ENCODE measurements around the gene RGS14.
"Not testable (repeated sequence)": the region's sequence is repeated elsewhere in the genome, so short reads cannot be mapped to it uniquely, and the experiment has no call there.

Gene RGS14

DNA sequence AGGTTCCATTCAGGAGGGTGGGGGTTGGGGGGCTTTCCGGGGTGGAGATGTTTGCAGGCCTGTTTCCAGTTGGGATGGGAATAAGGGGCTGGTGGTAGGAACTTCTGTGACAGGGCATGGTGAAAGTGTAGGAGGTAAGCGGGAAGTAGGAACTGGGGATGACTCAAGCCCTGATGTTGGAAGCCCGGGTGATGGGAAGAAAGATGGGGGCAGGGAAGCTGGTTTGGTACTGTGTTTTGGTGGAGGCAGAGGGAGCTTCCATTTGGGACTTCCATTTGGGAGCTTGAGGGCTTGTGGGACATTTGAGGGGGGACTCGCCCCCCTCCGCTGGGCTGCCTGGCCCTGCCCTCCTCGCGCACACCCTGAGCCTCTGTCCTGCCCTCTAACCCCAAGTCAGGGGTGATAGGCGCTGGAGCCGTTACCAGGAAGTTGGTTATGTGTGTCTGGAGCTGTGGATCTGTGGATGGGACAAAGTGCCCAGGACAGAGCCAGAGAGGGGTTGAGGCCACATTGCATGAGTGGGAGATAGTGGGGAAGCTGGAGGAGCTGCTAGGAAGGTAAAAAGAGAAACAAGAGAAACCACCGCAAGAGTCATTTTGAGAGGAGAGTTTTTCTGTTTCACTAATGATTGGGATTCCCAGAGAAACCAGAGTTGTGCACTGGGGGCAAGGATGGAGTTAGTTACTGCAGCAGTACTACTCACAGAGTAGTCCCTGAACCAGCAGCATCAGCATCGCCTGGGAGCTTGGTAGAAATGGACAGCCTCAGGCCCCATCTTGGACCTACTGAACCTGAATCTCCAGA lies 6.6 kb downstream of the RGS14 start:
- no peak for DNase-seq

DNA sequence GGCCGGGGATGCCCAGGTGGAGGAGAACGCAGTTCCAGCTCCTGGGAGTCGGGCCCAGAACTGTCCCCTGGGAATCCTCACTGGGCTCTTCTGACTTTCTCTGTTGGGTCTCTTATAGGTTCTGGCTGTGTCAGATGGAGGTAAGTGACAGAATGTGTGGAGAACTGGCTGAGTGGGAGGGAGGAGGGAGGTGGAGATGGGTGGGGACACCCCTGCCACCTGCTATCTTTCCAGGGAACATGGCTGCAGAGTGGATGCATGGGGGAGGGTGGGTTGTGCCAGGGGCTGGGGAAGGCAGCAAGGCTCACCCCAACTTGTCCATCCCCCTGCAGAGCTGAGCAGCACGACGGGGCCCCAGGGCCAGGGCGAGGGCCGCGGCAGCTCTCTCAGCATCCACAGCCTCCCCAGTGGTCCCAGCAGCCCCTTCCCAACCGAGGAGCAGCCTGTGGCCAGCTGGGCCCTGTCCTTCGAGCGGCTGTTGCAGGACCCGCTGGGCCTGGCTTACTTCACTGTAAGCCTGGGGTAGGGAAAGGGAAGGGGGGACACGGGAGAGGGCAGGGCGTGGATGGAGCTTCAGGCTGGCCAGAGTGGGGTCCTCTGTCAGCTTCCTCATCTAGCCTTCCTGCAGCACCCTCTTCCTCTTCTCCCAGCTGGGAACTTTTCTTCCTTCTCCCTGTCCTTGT lies 8.3 kb downstream of the RGS14 start:
- no peak for DNase-seq

DNA sequence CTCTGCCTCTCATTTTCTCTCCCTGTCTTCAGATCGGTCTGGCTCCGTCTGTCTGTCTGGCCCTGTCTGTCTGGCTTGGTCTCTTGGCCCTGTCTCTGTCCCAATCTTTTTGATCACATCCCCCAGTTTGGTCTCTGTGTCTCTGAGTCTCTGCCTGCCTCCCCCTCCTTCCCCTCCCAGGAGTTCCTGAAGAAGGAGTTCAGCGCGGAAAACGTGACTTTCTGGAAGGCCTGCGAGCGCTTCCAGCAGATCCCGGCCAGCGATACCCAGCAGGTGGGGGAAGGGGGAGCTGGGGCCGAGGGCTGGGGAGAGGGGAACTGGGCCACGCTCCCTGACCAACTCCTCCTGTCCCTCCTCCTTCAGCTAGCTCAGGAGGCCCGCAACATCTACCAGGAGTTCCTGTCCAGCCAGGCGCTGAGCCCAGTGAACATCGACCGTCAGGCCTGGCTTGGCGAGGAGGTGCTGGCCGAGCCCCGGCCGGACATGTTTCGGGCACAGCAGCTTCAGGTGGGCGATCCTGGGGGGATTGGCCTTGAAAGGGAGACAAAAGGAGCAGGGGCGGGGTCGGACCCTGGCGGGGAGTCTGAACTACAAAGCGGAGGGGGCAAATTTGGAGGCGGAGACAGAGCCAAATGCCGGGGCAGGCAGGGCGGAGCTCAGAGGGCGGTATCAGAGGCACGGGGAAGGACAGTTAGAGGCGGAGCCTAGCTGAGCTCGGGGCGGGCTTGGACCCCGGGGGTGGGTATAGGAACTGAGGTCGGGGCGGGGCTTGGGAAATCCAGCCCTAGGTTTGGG lies 9.0 kb downstream of the RGS14 start:
- DNase-seq, result peak in 6 of 56 donors; percentile 29 to 79 (median 30)

DNA sequence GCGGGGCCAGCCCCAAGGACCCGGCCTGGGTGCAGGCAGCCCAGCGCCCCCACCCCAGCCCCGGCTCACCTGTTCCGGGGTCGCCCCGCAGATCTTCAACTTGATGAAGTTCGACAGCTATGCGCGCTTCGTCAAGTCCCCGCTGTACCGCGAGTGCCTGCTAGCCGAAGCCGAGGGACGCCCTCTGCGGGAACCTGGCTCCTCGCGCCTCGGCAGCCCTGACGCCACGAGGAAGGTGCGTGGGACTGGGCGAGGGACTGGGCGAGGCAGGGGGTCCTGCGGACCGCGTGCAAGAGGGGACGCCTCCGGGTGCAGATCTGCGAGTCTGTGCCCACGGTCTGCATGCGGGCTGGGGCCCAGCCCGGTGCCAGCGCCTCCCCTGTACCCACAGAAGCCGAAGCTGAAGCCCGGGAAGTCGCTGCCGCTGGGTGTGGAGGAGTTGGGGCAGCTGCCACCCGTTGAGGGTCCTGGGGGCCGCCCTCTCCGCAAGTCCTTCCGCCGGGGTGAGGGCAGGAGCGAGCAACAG lies 9.7 kb downstream of the RGS14 start:
- DNase-seq, result no peak

DNA sequence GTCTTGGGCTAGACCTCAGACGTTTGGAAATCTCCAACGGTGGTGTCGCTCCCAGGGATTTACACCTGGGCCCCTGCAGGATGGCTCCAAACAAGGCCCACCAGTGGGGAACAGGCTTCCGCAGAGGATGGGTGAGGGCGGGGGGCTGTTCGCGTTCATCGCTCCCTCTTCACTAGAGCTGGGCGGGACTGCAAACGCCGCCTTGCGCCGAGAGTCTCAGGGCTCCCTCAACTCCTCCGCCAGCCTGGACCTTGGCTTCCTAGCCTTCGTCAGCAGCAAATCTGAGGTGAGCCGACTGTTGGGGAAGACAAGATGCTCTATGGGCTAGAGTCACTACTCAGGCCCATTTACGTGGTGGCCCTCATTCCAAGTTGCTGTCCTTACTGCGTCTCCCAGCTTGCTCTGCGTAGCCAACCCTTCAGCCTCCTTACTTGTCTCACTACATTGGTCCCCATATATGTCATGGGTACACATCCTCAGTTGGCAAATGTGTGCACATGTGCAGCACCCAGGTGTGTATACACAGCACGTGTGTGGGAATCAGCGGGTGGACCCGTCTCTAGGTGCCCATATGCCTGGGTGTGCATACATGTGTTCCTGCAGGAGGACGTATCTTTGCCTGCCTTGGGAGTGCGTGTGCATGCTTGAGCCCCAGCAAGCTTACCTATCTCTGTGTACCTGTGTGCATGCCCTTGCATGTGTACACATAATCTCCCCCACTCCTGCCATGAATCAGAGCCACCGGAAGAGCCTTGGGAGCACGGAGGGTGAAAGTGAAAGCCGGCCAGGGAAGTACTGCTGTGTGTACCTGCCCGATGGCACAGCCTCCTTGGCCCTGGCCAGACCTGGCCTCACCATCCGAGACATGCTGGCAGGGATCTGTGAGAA lies 10.5 kb downstream of the RGS14 start:
- DNase-seq, result no peak

DNA sequence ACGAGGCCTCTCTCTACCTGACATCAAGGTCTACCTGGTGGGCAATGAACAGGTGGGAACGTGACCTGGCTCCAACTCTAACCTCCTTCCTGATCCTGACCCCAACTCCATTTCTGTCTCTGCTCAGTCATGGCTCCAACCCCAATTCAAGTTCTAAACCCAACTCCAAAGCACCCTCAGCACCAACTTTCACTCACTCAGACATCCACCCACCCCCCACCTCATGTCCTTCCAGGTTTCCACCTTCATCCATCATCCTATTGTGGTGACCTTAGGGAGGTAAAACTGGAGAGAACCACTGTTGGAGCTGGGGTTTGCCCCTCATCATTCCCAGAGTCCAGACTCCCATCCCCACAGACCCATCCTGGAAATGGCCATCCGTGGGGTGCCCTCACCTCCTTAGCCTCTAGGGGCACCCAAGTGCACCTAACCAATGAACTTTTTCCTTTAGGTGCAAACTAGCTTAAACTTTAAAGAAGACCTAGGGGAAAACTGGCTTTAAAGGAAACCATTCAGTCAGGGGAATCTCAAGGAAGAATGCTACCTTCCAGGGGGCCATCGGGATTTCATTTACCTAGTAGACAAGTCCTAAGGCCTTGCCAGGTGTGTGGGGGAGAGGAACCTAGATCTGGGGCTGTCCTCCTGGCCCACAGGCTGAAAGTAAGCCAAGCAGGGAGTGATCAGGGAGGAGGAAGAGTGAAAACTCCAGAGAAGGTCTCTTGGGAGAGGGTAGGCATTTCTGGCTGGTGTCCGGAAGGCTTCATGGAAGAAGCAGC lies 11.3 kb downstream of the RGS14 start:
- no peak for DNase-seq

DNA sequence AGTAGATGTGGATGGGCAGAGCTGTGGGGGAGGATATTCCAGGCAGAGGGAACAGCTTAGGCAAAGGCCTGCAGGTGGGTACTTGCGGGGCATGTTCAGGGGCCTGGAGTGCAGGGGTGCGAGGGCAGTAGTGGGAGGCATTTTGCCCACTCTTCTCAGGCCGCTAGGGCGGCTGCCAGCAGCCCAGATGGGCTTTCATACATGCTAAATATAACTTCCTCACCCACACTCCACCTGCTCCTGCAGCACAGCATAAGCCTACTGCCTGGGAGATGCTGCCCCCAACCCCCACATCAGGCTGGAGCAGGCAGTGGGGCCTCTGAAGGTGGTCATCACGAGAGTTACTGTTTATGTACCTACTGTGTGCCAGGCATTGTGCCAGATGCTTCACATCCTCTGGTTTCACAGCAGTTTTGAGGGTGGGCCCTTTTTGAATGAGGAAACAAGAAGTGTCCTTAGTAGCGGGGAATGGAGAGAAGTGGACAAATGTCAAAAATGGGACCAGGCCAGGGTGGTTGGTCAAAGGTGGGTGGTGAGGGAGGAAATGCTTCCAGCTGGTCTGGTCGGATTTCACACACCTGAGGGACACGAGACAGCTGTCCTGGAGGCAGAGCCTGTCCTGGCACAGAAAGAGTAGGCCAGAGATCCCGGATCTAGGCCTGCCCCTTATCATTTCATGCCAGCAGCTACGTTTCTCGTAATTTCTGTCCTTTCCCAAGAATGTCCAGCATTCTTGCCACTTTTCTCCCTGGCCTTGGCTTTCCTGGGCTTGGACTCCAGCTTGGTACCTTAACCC lies 12.1 kb downstream of the RGS14 start:
- peak in 3 of 56 donors; percentile 15 to 23 (median 19) for DNase-seq

DNA sequence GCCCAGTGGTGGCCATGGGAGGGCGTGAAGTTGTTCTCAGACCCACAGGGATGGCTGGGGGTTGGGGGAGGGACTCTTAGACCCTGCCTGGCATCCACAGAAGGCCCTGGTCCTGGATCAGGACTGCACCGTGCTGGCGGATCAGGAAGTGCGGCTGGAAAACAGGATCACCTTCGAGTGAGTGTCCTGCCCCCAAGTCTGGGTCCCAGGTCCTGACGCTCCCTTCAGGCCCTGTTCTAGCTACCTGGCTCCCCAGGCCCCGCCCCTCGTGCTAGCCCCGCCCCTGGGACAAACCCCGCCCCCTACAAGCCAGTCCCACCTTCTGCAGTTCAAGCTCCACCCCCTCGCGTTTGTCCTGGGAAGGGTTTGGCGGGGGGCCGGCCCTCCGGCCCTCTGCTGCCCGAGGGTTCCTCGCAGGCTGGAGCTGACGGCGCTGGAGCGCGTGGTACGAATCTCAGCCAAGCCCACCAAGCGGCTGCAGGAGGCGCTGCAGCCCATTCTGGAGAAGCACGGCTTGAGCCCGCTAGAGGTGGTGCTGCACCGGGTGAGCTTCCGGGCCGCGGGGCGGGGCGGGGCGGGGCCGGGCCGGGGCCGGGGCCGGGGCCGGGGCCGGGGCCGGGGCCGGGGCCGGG lies 12.9 kb downstream of the RGS14 start:
- DNase-seq, result peak in 24 of 56 donors; percentile 11 to 67 (median 40)

DNA sequence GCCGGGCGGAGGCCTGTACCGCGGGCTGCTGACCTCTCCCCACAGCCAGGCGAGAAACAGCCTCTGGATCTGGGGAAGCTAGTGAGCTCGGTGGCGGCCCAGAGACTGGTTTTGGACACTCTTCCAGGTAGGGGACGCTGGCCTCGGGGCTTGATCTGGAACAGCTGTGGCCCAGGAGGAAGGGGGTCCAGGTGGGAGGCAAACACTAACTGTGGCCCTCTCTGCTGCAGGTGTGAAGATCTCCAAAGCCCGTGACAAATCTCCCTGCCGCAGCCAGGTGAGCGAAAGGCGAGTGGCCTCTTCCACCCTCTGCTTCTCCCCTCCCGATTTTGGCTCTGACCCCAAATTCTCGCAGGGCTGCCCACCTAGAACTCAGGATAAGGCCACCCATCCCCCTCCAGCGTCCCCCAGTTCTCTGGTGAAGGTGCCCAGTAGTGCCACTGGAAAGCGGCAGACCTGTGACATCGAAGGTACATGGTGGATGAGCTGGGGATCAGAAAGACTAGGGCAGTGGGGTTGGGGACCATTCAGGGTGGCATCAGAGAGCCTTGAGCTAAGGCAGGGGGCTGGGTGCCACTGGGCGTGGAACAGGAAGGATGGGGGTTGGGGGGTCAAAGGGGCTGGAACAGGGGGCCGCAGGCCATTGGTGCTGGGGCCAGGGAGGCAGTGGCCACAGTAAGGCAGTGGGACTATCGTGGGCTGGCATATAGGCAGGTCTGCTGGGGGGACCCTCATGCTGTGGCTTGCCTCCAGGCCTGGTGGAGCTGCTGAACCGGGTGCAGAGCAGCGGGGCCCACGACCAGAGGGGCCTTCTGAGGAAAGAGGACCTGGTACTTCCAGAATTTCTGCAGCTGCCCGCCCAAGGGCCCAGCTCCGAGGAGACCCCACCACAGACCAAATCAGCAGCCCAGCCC lies 13.7 kb downstream of the RGS14 start:
- DNase-seq, result no peak

DNA sequence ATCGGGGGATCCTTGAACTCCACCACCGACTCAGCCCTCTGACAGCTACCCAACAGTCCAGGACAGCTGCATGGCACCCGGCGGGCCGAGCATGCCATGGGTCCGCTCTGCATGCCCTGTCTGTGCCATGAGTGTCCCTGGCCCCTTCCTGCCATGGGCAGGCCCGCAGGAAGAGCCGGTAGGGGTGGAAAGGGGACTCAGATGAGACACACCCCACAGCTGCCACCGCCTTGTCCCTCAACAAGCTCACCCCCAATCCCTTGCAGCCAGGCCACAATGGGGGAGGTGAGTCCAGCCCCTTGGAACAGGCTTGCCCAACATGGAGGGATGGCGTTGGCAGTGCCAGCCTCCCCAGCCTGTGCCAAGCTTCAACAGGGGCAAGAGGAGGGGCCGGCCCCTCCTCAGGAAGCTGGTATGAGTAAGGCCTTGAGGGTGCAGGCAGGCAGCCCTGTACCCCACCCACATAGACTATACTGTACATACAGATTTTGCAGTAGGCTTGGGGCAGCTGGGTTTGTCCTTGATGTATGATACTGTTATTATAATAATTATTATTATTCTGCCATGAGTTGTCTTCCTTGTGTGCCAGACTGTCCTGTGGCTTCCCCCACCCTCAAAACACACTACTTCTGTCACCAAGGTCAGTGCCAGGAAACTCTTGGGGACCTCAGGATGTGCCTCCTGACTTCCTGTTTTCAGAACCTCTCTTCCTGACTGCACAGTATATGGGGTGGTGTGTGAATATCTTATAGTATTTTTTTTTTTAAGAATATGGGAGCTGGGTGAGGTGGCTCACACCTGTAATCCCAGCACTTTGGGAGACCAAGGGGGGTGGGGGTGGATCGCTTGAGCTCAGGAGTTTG lies 14.5 kb downstream of the RGS14 start:
- DNase-seq, result no peak

DNA sequence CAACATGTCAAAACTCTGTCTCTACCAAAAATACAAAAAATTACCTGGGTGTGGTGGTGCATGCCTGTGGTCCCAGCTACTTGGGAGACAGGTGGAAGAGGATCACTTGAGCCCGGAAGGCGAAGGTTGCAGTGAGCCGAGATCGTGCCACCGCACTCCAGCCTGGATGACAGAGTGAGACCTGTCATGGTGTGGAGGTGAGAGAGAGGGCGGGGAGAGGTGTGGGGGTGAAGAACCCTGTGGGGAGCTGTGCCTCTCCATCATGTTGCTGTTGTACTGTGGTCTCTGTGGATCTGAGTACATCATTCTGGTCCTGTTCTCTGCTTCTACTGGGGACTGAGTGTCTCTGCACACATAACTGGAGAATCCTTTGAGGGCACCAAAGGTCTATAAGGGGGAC lies 15.2 kb downstream of the RGS14 start:
- DNase-seq, result no peak

DNA sequence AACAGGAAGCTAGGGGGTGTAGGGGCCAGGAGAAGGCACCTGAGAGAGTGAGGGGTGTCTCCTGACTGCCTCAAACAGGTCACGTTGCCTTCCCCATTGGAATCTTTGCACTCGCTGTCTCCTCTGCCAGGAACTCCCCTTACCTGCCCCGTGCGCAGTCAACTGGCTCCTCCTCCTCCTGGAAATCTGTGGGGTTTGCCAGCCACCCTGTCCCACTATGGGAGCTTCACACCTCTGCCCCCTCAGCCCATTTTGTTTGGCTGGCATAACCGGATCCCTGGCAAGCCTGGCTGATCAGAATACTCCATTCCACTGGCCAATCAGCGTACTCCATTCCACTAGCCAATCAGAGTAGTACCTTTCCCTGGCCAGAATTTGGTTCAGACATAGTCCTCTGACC lies 16.1 kb downstream of the RGS14 start:
- no peak for DNase-seq

DNA sequence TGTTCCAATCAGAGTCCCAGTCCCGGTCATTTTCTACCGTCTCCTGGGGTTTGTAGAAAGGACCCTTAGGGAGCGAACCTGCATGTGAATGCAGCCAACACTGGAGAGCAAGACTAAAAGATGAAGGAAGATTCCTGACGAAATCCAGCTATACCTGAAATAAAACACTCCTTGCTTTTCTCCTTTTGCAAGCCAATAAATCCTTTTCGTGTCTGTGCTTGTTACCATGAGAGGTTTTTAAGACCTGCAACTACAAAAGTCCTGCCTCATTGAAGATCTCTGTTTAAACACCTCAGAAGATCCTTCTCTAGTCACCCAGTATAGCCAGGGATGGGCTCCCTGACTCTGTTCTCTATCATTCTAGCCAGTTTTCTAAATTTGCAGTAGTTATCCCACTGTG lies 16.5 kb downstream of the RGS14 start:
- DNase-seq, result no peak

DNA sequence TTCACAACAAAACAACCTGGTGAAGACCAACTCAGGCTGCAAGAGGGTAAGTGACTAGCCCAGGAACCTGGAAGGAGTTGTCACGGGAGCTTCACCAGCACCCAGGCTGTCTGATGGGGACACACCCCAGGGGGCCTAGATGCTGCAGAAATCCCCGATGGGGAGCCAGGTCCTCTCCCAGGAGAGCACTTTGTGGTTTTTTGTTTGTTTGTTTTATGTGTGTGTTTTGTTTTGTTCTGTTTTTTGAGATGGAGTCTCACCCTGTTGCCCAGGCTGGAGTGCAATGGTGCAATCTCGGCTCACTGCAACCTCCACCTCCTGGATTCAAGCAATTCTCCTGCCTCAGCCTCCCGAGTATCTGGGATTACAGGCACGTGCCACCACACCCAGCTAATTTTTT lies 17.8 kb downstream of the RGS14 start:
- DNase-seq, result not testable (repeated sequence)

DNA sequence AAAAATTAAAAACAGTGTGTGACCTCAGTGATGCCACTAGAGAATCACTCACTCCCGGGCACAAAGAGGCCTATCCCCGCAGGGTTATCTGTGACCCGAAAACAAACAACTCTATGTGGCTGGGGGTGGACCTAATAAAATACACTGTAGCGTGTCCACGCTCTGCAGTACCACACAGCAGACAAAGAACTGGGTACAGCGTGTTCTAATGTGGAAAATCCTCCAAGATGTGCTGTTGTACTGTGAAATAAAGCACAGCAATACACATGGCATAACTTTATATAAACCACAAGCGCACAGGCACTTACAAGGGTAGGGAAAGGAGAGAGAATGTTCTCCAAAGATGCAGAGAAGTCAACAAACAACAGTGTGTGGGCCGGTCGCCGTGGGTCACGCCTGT lies 18.4 kb downstream of the RGS14 start:
- peak in 1 of 56 donors; percentile 10 for DNase-seq

Data from amygdala (tissue), 56 donors.